Adrenal gland (tissue), 12 donors: ENCODE measurements around the gene HDGF. TPM values are rescaled to one million over a fixed set of nuclear protein-coding genes. Genes with fewer than 3 reads are reported as not detected.
A peak's percentile ranks its signal among the peaks of the same experiment; 100 is the strongest.
"Not testable (repeated sequence)": the region's sequence is repeated elsewhere in the genome, so short reads cannot be mapped to it uniquely, and the experiment has no call there.

Experiments used
- DNase-seq, 7 donors: peaks; one replicate each; pipeline ENCODE4 v3.0.0-alpha.2; 2019 to 2020
- H3K27ac ChIP-seq, 5 donors: fragments of 200-600 bp; sonication (generic) in 4 of 5; 1 replicate in 3 of 5; 2 replicates in 2 of 5; pipeline versions ENCODE4 v1.5.1 to v1.8.0; 2016 to 2020; ENCODE audit warnings: mild to moderate bottlenecking in 1 of 5
- H3K27me3 ChIP-seq: fragments of 200-600 bp; 2 replicates; pipeline ENCODE4 v1.8.0; 2021
- H3K36me3 ChIP-seq, 2 donors: fragments of 200-600 bp; replicated peaks in 1 of 2; 1 replicate in 1 of 2; 2 replicates in 1 of 2; pipeline versions ENCODE4 v1.5.1 to v1.8.0; 2018 to 2022
- H3K4me1 ChIP-seq, 2 donors: fragments of 200-600 bp; replicated peaks in 1 of 2; 1 replicate in 1 of 2; 2 replicates in 1 of 2; pipeline versions ENCODE4 v1.5.1 to v1.8.0; 2018 to 2021
- H3K4me3 ChIP-seq, 4 donors: fragments of 200-600 bp; sonication (generic) in 3 of 4; one replicate each; pipeline ENCODE4 v1.5.1; 2016 to 2018
- H3K9me3 ChIP-seq, 3 donors: fragments of 200-600 bp; sonication (generic) in 1 of 3; replicated peaks in 1 of 3; 1 replicate in 2 of 3; 2 replicates in 1 of 3; pipeline versions ENCODE4 v1.5.1 to v1.8.0; 2016 to 2021
- POLR2A ChIP-seq, 2 donors: fragments of 450-650 bp; IDR thresholded peaks; one replicate each; pipeline ENCODE4 v1.6.1; 2017; ENCODE audit warnings: antibody characterized with exemption in 2 of 2, mild to moderate bottlenecking in 2 of 2, moderate library complexity in 1 of 2
- WGBS, 4 donors: extraction: QIAGEN DNeasy Blood & Tissue Kit in 2 of 4; methylation state at CpG; one replicate each; pipeline versions ENCODE4 v1.1.5 to v1.1.7; 2013 to 2017; 5-methylcytosine and 5-hydroxymethylcytosine counted together
- intact Hi-C, 2 donors: fragments of 100-400 bp; cut with DNase I; formaldehyde crosslinking; loops; one replicate each; pipeline versions ENCODE4 v1.14.1 to v1.15.0; 2022 to 2023
- polyA plus RNA-seq, 3 donors: library from polyadenylated mRNA; stranded (reverse); fragments of 200-250 nt in 2 of 3; fragments of 350-450 nt in 1 of 3; fragmentation: Illumina TruSeq in 1 of 3; extraction: RNeasy Lipid Tissue Mini Kit (QIAGEN cat#74804) in 1 of 3; gene quantifications; one replicate each; pipeline ENCODE4 v1.2.3, GENCODE V29; 2013 to 2014
- total RNA-seq, 9 donors: library from RNA; depleted of rRNA in 4 of 9; stranded (reverse); fragments of >200 nt in 4 of 9; fragments of 120-200 nt in 1 of 9; fragmentation: NEBNext Ultra II Directional in 1 of 9; extraction: Animal tissue kit (Norgen Biotek cat#: 25700) in 1 of 9; gene quantifications; one replicate each; pipeline versions ENCODE4 v1.1.0 to v1.2.4, GENCODE V29; 2013 to 2023
- TF ChIP-seq, protein P1 (sequence below), 6 experiments: fragments of 450-650 bp in 4 of 6; fragments of 200-600 bp in 2 of 6; sonication (generic) in 1 of 6; IDR thresholded peaks; 1 replicate in 5 of 6; 2 replicates in 1 of 6; pipeline versions ENCODE4 v1.5.1 to v1.8.0; 2016 to 2021; ENCODE audit warnings: antibody characterized with exemption in 6 of 6, mild to moderate bottlenecking in 2 of 6, moderate library complexity in 1 of 6
- donor health status: healthy with polysubstance abuse.
- donor health status: Bipolar disorder and iron deficiency.
- donor health status: DM: yes; HTN: yes; CAD: no.
- donor health status: DM: no; HTN: no; CAD: no.
- donor health status: DM: no; HTN: no; CAD: no.
- donor health status: DM: yes; HTN: yes; CAD: no.

HDGF gene
- total and polyA plus RNA-seq, 12 donors = 62.0 to 199 (median 141) TPM

DNA sequence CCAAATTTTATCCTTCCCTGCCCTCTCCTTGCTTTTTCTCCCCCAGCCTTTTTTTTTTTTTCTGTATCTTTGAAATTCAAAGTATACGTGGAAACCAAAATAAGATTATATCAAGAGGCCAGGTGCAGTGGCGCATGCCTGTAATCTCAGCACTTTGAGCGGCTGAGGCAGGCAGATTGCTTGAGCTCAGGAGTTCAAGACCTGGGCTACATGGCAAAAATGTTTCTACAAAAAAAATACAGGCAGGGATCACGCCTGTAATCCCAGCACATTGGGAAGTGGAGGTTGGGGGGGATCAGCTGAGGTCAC is 9.3 kb upstream of the HDGF start:
- WGBS, 4 donors = 71 to 85% (median 79%) methylated on average over 4 of the region's 4 CpGs
- no peak for TF ChIP-seq POLR2A (IDR thresholded peaks at IDR 0.05)
- TF ChIP-seq, protein P1, sequence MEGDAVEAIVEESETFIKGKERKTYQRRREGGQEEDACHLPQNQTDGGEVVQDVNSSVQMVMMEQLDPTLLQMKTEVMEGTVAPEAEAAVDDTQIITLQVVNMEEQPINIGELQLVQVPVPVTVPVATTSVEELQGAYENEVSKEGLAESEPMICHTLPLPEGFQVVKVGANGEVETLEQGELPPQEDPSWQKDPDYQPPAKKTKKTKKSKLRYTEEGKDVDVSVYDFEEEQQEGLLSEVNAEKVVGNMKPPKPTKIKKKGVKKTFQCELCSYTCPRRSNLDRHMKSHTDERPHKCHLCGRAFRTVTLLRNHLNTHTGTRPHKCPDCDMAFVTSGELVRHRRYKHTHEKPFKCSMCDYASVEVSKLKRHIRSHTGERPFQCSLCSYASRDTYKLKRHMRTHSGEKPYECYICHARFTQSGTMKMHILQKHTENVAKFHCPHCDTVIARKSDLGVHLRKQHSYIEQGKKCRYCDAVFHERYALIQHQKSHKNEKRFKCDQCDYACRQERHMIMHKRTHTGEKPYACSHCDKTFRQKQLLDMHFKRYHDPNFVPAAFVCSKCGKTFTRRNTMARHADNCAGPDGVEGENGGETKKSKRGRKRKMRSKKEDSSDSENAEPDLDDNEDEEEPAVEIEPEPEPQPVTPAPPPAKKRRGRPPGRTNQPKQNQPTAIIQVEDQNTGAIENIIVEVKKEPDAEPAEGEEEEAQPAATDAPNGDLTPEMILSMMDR (IDR thresholded peaks at IDR 0.05) = no peak

DNA sequence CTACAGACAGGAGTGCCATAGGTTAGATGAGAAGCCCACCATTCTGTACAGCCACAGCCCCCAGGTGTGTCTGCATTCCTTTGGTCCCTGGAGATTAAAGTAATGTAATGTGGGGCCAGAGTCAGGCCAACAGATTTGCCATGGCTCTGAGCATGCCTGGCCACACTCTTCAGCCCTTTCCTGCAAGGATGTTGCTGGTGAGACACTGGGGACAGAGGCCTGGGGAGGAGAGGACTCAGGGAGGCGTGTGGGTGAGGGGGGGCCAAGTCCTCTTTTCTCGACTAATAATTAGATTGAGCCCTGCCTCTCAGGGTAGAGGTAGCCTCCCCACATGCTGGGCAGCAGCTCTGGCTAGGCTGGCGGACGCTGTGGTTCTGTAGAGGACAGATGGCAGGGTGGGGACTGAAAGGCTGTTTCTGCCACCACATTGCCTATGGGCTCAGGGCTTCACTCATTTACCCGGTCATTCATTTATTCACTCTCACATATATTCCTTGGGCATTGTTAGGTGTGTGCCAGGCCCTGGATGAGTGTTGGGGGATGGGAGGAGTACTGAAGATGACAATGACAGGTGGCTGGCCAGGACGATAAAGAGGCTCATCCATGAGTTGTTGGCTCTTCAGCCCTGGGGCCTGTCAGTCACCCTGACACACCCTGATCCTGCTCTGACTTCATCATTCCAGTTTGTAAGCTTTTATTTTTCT is 8.8 kb upstream of the HDGF start:
- Histone ChIP-seq H3K27me3 (no peaks in the 10 kb centered on the region), H3K36me3 (no peaks in the 10 kb centered on the region), H3K4me3 (no peak overlapping the region), H3K4me1 (no peaks in the 10 kb centered on the region), H3K27ac (no peak overlapping the region), H3K9me3 (no peaks in the 10 kb centered on the region)
- intact Hi-C loops = no loop called here
- WGBS, 4 donors = 47 to 68% (median 61%) methylated on average over 4 to 6 of the region's 6 CpGs
- DNase-seq = peak in 1 of 7 donors; percentile 7
- no peak for TF ChIP-seq POLR2A (IDR thresholded peaks at IDR 0.05)
- TF ChIP-seq, protein P1 (IDR thresholded peaks at IDR 0.05) = no peak

More for the DNA sequence above, 9.3 kb upstream of the HDGF start:
- H3K36me3 ChIP-seq = no peaks in the 10 kb centered on the region
- no peak overlapping the region for H3K27ac ChIP-seq
- no peaks in the 10 kb centered on the region for H3K9me3 ChIP-seq
- H3K27me3 ChIP-seq = no peaks in the 10 kb centered on the region
- H3K4me3 ChIP-seq = no peak overlapping the region
- intact Hi-C loops = no loop called here
- peaks cover 0 to 1% of the 10 kb centered on the region in 2 donors for H3K4me1 ChIP-seq
- DNase-seq = peak in 1 of 7 donors; percentile 2

DNA sequence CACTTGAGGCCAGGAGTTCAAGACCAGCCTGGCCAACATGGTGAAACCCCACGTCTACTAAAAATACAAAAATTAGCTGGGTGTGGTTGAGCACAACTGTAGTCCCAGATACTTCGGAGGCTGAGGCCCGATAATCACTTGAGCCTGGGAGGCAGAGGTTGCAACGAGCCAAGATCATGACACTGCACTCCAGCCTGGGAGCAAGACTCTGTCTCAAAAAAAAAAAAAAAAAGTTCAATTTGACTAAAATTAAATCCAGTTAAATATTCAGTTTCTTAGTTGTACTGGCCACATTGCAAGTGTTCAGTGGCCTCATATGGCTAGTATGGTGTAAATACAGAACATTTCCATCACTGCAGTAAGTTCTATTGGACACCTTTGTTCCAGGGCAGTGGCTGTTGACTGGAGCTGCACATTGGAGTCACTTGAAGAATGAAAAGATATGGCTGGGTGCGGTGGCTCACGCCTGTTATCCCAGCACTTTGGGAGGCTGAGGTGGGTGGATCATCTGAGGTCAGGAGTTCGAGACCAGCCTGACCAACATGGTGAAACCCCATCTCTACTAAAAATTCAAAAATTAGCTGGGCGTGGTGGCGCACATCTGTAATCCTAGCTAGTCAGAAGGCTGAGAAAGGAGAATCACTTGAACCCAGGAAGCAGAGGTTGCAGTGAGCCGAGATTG is 6.2 kb upstream of the HDGF start:
- H3K4me1 ChIP-seq, H3K9me3 ChIP-seq, H3K36me3 ChIP-seq, intact Hi-C loops, H3K27me3 ChIP-seq, H3K4me3 ChIP-seq, H3K27ac ChIP-seq: not testable (repeated sequence)
- WGBS, 4 donors = 91 to 98% (median 96%) methylated on average over 10 of the region's 10 CpGs
- peak in 1 of 7 donors; percentile 8 for DNase-seq

DNA sequence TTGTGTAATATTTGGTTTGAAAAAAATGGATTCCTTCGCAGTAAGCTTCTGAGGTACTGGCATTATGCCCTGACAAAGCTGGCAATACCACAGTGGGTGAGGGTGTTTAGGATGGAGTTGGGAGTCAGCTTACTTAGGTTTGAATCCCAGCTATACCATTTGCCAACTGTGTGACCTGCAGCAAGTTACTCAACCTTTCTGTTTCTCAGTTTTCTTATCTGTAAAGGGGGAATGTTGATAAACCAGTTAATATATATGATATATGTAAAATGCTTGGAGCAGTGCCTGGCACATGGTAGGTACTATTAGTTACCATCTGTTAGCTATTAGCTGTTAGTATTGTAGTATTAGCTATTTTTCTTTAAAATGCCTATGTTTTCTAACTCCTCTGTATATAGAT is 4.9 kb upstream of the HDGF start:
- no peak overlapping the region for H3K27ac ChIP-seq
- WGBS, 4 donors = 91 to 100% (median 97%) methylated on average over 1 of the region's 1 CpG
- peaks cover 11 to 13% of the 10 kb centered on the region in 2 donors for H3K4me1 ChIP-seq
- peak in 1 of 7 donors; percentile 0 for DNase-seq
- TF ChIP-seq, protein P1 (IDR thresholded peaks at IDR 0.05) = no peak
- no peak for TF ChIP-seq POLR2A (IDR thresholded peaks at IDR 0.05)
- H3K4me3 ChIP-seq = no peak overlapping the region
- no peaks in the 10 kb centered on the region for H3K36me3 ChIP-seq
- H3K9me3 ChIP-seq = no peaks in the 10 kb centered on the region
- no peaks in the 10 kb centered on the region for H3K27me3 ChIP-seq
- intact Hi-C loops = no loop called here
